OCI-LY1 (cell line): Measurements from ENCODE around the gene PNLDC1.

Experiments
- H2AFZ ChIP-seq: fragments of 200-600 bp; sonication (generic), shearing (Covaris generic); 2 replicates; pipeline ENCODE4 v1.6.0; 2014; ENCODE audit warnings: antibody characterized with exemption, mild to moderate bottlenecking, low read length
- H3F3A ChIP-seq: fragments of 200-600 bp; sonication (generic), shearing (Covaris generic); 2 replicates; pipeline ENCODE4 v1.6.0; 2014; ENCODE audit warnings: mild to moderate bottlenecking, antibody characterized with exemption, low read length, moderate library complexity; ENCODE audit not compliant: insufficient read depth
- H3K27ac ChIP-seq: fragments of 200-600 bp; sonication (generic); 2 replicates; pipeline ENCODE4 v1.5.1; 2014; ENCODE audit warnings: low read length, mixed run types, mild to moderate bottlenecking, low read depth; ENCODE audit not compliant: poor library complexity, severe bottlenecking
- H3K27me3 ChIP-seq: fragments of 200-600 bp; sonication (generic); 2 replicates; pipeline ENCODE4 v1.6.0; 2014; ENCODE audit warnings: antibody characterized with exemption, mild to moderate bottlenecking, low read length, moderate library complexity; ENCODE audit not compliant: insufficient read depth
- H3K36me3 ChIP-seq: fragments of 200-600 bp; sonication (generic); 2 replicates; pipeline ENCODE4 v1.6.1; 2014; ENCODE audit warnings: mild to moderate bottlenecking, antibody characterized with exemption, low read length, moderate library complexity, mixed read lengths; ENCODE audit not compliant: insufficient read depth
- H3K4me1 ChIP-seq: fragments of 200-600 bp; sonication (generic); 2 replicates; pipeline ENCODE4 v1.5.1; 2014; ENCODE audit warnings: mild to moderate bottlenecking, low read length, moderate library complexity; ENCODE audit not compliant: insufficient read depth, severe bottlenecking
- H3K4me2 ChIP-seq: fragments of 200-600 bp; sonication (generic), shearing (Covaris generic); 2 replicates; pipeline ENCODE4 v1.6.1; 2014; ENCODE audit warnings: low read length
- H3K4me3 ChIP-seq: fragments of 200-600 bp; sonication (generic); 2 replicates; pipeline ENCODE4 v1.5.1; 2014; ENCODE audit warnings: low read length, low read depth, mild to moderate bottlenecking, mixed read lengths; ENCODE audit not compliant: poor library complexity, severe bottlenecking
- H3K79me2 ChIP-seq: fragments of 200-600 bp; shearing (Covaris generic); 2 replicates; pipeline ENCODE4 v1.6.1; 2016; ENCODE audit warnings: mixed run types, low read length, mixed read lengths; ENCODE audit not compliant: insufficient read depth
- H3K9ac ChIP-seq: fragments of 200-600 bp; sonication (generic), shearing (Covaris generic); 2 replicates; pipeline ENCODE4 v1.6.1; 2014; ENCODE audit warnings: mild to moderate bottlenecking, low read length, mixed read lengths
- H3K9me2 ChIP-seq: fragments of 200-600 bp; sonication (generic), shearing (Covaris generic); 2 replicates; pipeline ENCODE4 v1.6.1; 2014; ENCODE audit warnings: low read depth, mild to moderate bottlenecking, low read length, mixed read lengths
- H3K9me3 ChIP-seq: fragments of 200-600 bp; shearing (Covaris generic); 2 replicates; pipeline ENCODE4 v1.6.1; 2014; ENCODE audit warnings: low read length, mixed read lengths
- H4K20me1 ChIP-seq: fragments of 200-600 bp; sonication (generic), shearing (Covaris generic); 2 replicates; pipeline ENCODE4 v1.6.0; 2016; ENCODE audit warnings: mild to moderate bottlenecking, low read length; ENCODE audit not compliant: insufficient read depth
- CTCF ChIP-seq: fragments of 200-600 bp; sonication (generic), shearing (Covaris generic); IDR thresholded peaks from 2 replicates; pipeline ENCODE4 v1.5.1; 2017; ENCODE audit warnings: mild to moderate bottlenecking, antibody characterized with exemption, low read length, moderate library complexity, mixed read lengths
- EZH2 ChIP-seq: fragments of 200-600 bp; sonication (generic), shearing (Covaris generic); IDR thresholded peaks from 2 replicates; pipeline ENCODE4 v1.8.0; 2017; ENCODE audit warnings: borderline replicate concordance, mixed run types, mild to moderate bottlenecking, antibody characterized with exemption, low read length, moderate library complexity, mixed read lengths

PNLDC1 gene

DNA sequence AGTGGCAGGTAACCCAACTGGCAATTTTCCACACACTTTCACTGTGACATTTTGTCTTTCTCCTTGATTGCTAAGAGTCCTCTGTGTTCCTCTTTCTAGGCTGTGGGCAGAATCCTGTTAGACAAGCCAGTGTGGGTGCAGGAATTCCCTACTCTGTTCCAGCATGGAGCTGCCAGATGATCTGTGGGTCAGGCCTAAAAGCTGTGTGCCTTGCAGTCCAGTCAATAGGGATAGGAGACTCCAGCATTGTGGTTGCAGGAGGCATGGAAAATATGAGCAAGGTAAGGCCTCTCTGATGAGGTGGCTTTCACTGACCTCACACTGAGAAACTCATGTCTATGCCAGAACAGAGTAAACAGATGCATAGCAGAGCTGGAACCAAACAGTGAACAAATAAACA is 33.2 kb upstream of the PNLDC1 start:
- no peaks in the 10 kb centered on the region for H3K79me2 ChIP-seq
- no peak overlapping the region for H2AFZ ChIP-seq
- H3K27ac ChIP-seq, result no peak overlapping the region
- no peak overlapping the region for H3K9ac ChIP-seq
- H3K27me3 ChIP-seq, result no peaks in the 10 kb centered on the region
- H3K9me3 ChIP-seq, result no peaks in the 10 kb centered on the region
- H3K9me2 ChIP-seq, result no peaks in the 10 kb centered on the region
- no peak overlapping the region for H3K4me2 ChIP-seq
- peaks cover 86% of the 10 kb centered on the region for H3K36me3 ChIP-seq
- H3K4me1 ChIP-seq, result peaks cover 8% of the 10 kb centered on the region
- H3F3A ChIP-seq, result no peaks in the 10 kb centered on the region
- H4K20me1 ChIP-seq, result no peaks in the 10 kb centered on the region
- TF ChIP-seq EZH2 (no peak), CTCF (no peak)
- H3K4me3 ChIP-seq, result no peak overlapping the region

DNA sequence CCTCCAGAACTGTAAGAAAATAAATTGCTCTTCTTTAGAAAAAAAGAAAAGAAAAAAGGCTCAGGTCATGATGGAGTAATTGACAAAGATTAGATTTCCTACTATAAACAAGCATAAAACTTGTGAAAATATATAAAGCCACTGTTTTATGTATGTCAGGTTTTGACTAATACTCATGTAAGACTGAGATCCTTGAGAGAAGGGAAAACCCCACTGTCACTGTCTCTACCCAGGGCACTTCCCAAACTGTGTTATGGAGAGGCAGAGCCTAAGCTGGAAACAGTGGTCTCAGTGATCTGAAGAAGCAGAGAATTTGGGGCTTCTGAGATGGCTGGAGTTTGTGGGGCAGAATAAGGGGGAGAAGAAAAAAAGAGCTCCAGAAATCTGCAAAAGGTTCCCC is 30.6 kb upstream of the PNLDC1 start:
- Histone ChIP-seq H3K4me2 (no peak overlapping the region), H3K36me3 (peaks cover 98% of the 10 kb centered on the region), H3K4me1 (no peaks in the 10 kb centered on the region), H4K20me1 (no peaks in the 10 kb centered on the region), H3K9me3 (no peaks in the 10 kb centered on the region), H3F3A (no peaks in the 10 kb centered on the region), H3K79me2 (no peaks in the 10 kb centered on the region), H3K27ac (no peak overlapping the region), H3K9ac (no peak overlapping the region), H3K9me2 (no peaks in the 10 kb centered on the region), H2AFZ (no peak overlapping the region), H3K27me3 (no peaks in the 10 kb centered on the region), H3K4me3 (no peak overlapping the region)
- TF ChIP-seq EZH2 (no peak), CTCF (no peak)

GRCh38 chr6:159772196-159772595 is 27.9 kb upstream of the PNLDC1 start:
- Histone ChIP-seq H3K79me2 (no peaks in the 10 kb centered on the region), H3K9me2 (no peaks in the 10 kb centered on the region), H4K20me1 (no peaks in the 10 kb centered on the region), H3K36me3 (peaks cover 98% of the 10 kb centered on the region), H3K9ac (no peak overlapping the region), H3K27ac (no peak overlapping the region), H3K9me3 (no peaks in the 10 kb centered on the region), H2AFZ (no peak overlapping the region), H3K4me1 (no peaks in the 10 kb centered on the region), H3K4me3 (no peak overlapping the region), H3K27me3 (no peaks in the 10 kb centered on the region), H3K4me2 (no peak overlapping the region), H3F3A (no peaks in the 10 kb centered on the region)
- TF ChIP-seq CTCF (no peak), EZH2 (no peak)
